Trophoblast cell (in vitro differentiated cells and primary cell): ENCODE results near the gene UBAC1.

Experiments
- DNase-seq, 2 donors: peaks; one replicate each; pipeline ENCODE4 v3.0.0-alpha.2; 2016
- H2AFZ ChIP-seq: 2 replicates; pipeline ENCODE4 v1.6.1; 2013; ENCODE audit warnings: low read length, moderate library complexity, mild to moderate bottlenecking; ENCODE audit not compliant: insufficient read depth, poor library complexity
- H2AK5ac ChIP-seq: 2 replicates; pipeline ENCODE4 v1.6.1; 2013; ENCODE audit warnings: mild to moderate bottlenecking, low read length
- H2BK120ac ChIP-seq: 2 replicates; pipeline ENCODE4 v1.6.1; 2013; ENCODE audit warnings: low read length, mild to moderate bottlenecking, moderate library complexity; ENCODE audit not compliant: insufficient read depth, poor library complexity
- H2BK12ac ChIP-seq: 2 replicates; pipeline ENCODE4 v1.6.1; 2013; ENCODE audit warnings: mild to moderate bottlenecking, low read length, moderate library complexity
- H2BK5ac ChIP-seq: 2 replicates; pipeline ENCODE4 v1.6.1; 2013; ENCODE audit warnings: low read length, low read depth, moderate library complexity, mild to moderate bottlenecking; ENCODE audit not compliant: poor library complexity
- H3K14ac ChIP-seq: 2 replicates; pipeline ENCODE4 v1.6.1; 2013; ENCODE audit warnings: mild to moderate bottlenecking, low read length
- H3K18ac ChIP-seq: 2 replicates; pipeline ENCODE4 v1.6.1; 2013; ENCODE audit warnings: mild to moderate bottlenecking, low read length
- H3K23ac ChIP-seq: 2 replicates; pipeline ENCODE4 v1.6.1; 2013; ENCODE audit warnings: low read length
- H3K27ac ChIP-seq: 2 replicates; pipeline ENCODE4 v1.5.1; 2013; ENCODE audit warnings: low read depth, mild to moderate bottlenecking, inconsistent platforms, low read length, moderate library complexity
- H3K27me3 ChIP-seq: 2 replicates; pipeline ENCODE4 v1.6.1; 2013; ENCODE audit warnings: inconsistent platforms, mild to moderate bottlenecking, low read length, moderate library complexity; ENCODE audit not compliant: insufficient read depth
- H3K36me3 ChIP-seq, 2 experiments: 1 replicate in 1 of 2; 2 replicates in 1 of 2; pipeline ENCODE4 v1.6.1; 2013; ENCODE audit warnings: low read length in 2 of 2, mild to moderate bottlenecking in 2 of 2, moderate library complexity in 1 of 2; ENCODE audit not compliant: insufficient read depth in 2 of 2, control insufficient read depth in 1 of 2
- H3K4ac ChIP-seq: 2 replicates; pipeline ENCODE4 v1.6.1; 2013; ENCODE audit warnings: low read depth, mild to moderate bottlenecking, low read length, moderate library complexity
- H3K4me1 ChIP-seq, 2 experiments: 1 replicate in 1 of 2; 2 replicates in 1 of 2; pipeline ENCODE4 v1.6.1; 2013; ENCODE audit warnings: low read length in 2 of 2, mild to moderate bottlenecking in 2 of 2, moderate library complexity in 1 of 2; ENCODE audit not compliant: insufficient read depth in 2 of 2, control insufficient read depth in 1 of 2
- H3K4me2 ChIP-seq: 2 replicates; pipeline ENCODE4 v1.6.1; 2013; ENCODE audit warnings: inconsistent platforms, mild to moderate bottlenecking, low read length, moderate library complexity
- H3K4me3 ChIP-seq: 2 replicates; pipeline ENCODE4 v1.5.1; 2013; ENCODE audit warnings: mild to moderate bottlenecking, low read depth, low read length, inconsistent platforms
- H3K79me1 ChIP-seq: one replicate; pipeline ENCODE4 v1.6.1; 2013; ENCODE audit warnings: low read length
- H3K79me2 ChIP-seq: 2 replicates; pipeline ENCODE4 v1.6.1; 2013; ENCODE audit warnings: low read length, mild to moderate bottlenecking; ENCODE audit not compliant: control insufficient read depth, insufficient read depth, poor library complexity
- H3K9ac ChIP-seq: 2 replicates; pipeline ENCODE4 v1.6.1; 2013; ENCODE audit warnings: mild to moderate bottlenecking, low read length
- H3K9me3 ChIP-seq: 2 replicates; pipeline ENCODE4 v1.6.1; 2013; ENCODE audit warnings: low read depth, mild to moderate bottlenecking, control low read depth, inconsistent platforms, low read length; ENCODE audit not compliant: insufficient read depth
- H4K12ac ChIP-seq: 2 replicates; pipeline ENCODE4 v1.6.1; 2013; ENCODE audit warnings: low read depth, mild to moderate bottlenecking, low read length, moderate library complexity
- H4K8ac ChIP-seq: 2 replicates; pipeline ENCODE4 v1.6.1; 2013; ENCODE audit warnings: low read depth, mild to moderate bottlenecking, low read length, moderate library complexity
- H4K91ac ChIP-seq: one replicate; pipeline ENCODE4 v1.6.1; 2013; ENCODE audit warnings: low read depth, mild to moderate bottlenecking, low read length, moderate library complexity
- WGBS: extraction: QIAGEN DNeasy Blood & Tissue Kit; methylation state at CpG from one replicate; pipeline ENCODE4 v1.1.7; 2013; ENCODE audit warnings: missing lambda C conversion rate; ENCODE audit not compliant: insufficient read length, insufficient coverage; ENCODE audit errors: extremely low coverage; 5-methylcytosine and 5-hydroxymethylcytosine counted together

UBAC1 gene

DNA sequence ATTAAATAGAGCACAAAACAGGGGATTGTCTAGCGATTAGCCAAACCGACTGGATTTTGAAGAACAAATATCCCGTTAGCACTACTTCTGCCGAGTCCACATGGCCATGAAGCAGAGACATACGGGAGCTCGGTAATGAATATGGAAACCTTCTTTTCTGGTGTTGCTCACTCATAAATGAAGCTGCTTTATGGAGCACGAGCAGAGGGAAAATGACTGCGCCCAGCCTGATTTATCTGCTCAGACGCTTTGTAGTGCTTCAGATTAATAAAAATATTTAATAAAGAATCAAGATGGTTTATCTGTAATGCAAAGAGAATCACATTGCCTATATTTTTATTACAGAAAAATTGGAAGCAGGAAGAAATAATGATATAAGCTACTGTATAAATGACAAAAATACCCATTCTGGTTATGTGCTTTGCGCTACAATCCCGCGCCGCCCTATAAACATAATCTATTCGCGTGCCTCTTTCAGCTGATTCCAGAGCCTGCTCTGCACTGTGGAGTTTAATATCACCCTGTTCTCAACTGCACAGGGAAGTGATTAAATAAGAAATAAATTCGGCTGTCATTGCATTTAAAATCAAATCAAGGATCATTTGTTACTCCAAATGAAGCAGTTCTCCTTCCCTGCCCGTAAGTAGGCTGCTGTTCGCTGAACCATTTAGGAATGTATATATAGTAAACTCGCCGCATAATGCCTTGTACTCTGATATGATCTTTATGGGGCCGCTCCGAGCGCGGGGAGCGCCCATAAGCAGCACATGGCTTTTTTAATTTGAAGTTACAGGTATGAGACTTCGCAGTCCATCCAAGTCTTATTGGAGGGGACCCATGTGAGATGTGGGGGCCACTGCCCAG, 22.3 kb upstream of the UBAC1 start:
- H3K23ac ChIP-seq: no peak overlapping the region
- WGBS: no CpG with 5 or more reads among the region's 26 CpGs
- H3K9me3 ChIP-seq: peaks cover 2% of the 10 kb centered on the region
- no peak overlapping the region for H2AK5ac ChIP-seq
- H2BK5ac ChIP-seq: no peak overlapping the region
- no peak overlapping the region for H3K14ac ChIP-seq
- H3K18ac ChIP-seq: no peak overlapping the region
- H4K8ac ChIP-seq: no peak overlapping the region
- no peaks in the 10 kb centered on the region for H3K79me2 ChIP-seq
- H2AFZ ChIP-seq: no peak overlapping the region
- no peak overlapping the region for H3K4ac ChIP-seq
- H3K9ac ChIP-seq: no peak overlapping the region
- no peak overlapping the region for H3K4me3 ChIP-seq
- no peaks in the 10 kb centered on the region for H3K27me3 ChIP-seq
- H4K12ac ChIP-seq: no peak overlapping the region
- H3K79me1 ChIP-seq: no peaks in the 10 kb centered on the region
- no peak overlapping the region for H4K91ac ChIP-seq
- H3K4me1 ChIP-seq: no peaks in the 10 kb centered on the region
- H2BK12ac ChIP-seq: no peak overlapping the region
- no peak for DNase-seq
- H3K4me2 ChIP-seq: no peak overlapping the region
- H3K27ac ChIP-seq: no peak overlapping the region
- no peaks in the 10 kb centered on the region for H3K36me3 ChIP-seq
- H2BK120ac ChIP-seq: no peak overlapping the region

DNA sequence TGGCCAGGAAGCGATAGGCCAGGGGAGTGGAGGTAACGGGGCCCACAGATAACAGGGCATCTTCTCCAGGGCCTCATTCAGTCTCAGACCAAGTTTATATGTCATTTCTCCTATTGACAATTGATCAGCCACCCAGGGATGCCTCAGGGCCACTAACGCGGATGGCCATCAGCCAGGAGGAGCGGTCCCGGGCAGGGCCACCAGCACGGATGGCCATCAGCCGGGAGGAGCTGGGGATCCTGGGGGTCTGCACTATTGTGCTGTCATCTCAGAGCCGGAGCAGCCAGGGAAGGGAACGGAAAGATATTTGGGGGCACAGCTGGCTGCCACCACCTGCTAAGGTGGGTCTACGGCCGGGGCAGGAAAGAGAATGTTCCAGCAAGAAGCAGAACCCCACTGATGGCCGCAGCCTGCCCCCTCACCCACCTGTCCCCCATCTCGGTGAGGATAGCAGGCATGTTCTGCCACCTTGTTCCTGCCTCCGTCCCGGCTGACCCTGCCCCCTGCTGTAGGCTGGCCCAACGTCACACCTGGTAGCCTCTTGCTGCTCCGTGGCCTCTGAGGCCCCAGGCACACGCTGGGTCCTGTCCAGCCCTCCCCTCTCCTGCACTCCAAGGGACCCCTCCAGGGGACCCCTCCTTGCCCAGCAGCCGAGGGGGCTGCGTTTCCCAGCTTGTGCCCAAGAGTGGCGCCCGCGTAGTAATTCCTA, 21.5 kb upstream of the UBAC1 start:
- H2AFZ ChIP-seq: no peak overlapping the region
- H3K14ac ChIP-seq: no peak overlapping the region
- H3K4me1 ChIP-seq: no peaks in the 10 kb centered on the region
- H3K27me3 ChIP-seq: no peaks in the 10 kb centered on the region
- no peaks in the 10 kb centered on the region for H3K36me3 ChIP-seq
- H2BK5ac ChIP-seq: no peak overlapping the region
- H4K12ac ChIP-seq: no peak overlapping the region
- WGBS: no CpG with 5 or more reads among the region's 24 CpGs
- no peak overlapping the region for H3K4ac ChIP-seq
- no peak overlapping the region for H4K8ac ChIP-seq
- H3K9ac ChIP-seq: no peak overlapping the region
- no peak overlapping the region for H3K4me3 ChIP-seq
- H3K79me1 ChIP-seq: no peaks in the 10 kb centered on the region
- no peak overlapping the region for H2AK5ac ChIP-seq
- no peak overlapping the region for H4K91ac ChIP-seq
- no peak overlapping the region for H3K23ac ChIP-seq
- no peaks in the 10 kb centered on the region for H3K79me2 ChIP-seq
- H3K9me3 ChIP-seq: peaks cover 2% of the 10 kb centered on the region
- no peak overlapping the region for H3K18ac ChIP-seq
- H2BK120ac ChIP-seq: no peak overlapping the region
- H3K4me2 ChIP-seq: no peak overlapping the region
- no peak overlapping the region for H3K27ac ChIP-seq
- no peak overlapping the region for H2BK12ac ChIP-seq
- DNase-seq: no peak

DNA sequence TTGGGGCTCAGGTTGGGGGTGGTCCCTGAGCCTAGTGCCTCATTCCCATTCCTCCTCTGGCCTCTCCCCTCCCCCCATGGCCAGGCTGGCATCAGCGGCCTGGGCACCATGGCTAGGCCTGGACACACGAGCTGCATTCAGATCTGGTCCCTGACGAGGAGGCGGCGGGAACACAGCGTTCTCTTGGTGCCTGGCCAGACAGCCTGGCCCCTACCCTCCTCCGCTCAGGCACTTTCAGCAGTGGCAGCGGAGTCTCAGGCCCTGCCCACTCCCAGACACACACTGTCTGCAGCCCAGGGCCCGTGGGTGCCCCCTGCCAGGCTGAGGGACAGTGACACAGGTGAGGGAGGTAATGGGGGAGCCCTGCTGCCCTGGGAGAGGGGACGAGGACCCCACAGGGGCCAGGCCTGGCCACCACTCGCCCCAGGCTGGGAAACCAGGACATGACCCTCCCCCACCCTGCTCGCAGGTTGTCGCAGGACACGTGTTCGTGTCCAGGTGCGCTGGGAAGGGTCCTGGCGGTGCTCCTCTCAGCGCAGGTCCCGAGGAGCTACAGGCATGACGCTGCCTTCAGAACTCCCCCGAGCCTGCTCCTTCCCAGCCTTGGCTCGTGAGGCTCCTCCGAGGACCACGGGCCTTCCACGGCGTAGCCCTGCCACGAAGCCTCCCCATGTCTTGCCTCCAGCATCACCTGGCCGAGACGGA, 19.9 kb upstream of the UBAC1 start:
- H3K9me3 ChIP-seq: peaks cover 2% of the 10 kb centered on the region
- no CpG with 5 or more reads among the region's 29 CpGs for WGBS

DNA sequence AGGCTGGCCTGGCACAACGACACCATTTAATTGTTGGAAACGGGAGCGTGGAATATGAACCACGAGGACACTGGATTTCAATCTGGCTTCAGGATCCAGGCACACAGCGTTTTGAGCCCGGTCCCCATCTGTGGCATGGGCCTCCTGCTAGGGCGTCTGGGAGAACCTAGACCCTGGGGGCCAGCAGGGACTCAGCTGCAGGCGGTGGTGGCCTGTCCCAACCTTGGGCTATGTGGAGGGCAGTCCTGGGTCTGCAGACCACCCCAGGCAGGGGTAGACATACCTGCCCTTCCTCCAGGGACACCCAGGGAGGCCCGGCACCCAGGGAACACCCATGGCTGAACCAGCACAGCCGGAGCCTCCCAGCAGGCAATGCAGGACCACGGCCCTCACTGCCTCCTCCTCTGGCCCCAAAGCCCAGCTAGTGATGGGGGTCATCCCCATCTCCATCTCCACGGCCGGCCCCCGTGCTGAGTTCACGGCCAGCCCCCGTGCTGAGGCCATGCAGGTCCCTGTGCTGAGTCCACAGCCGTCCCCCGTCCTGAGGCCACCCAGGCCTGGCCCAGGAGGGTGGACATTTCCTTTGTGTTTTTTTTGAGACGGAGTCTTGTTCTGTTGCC, 18.5 kb upstream of the UBAC1 start:
- H3K4me2 ChIP-seq: no peak overlapping the region
- no peak overlapping the region for H4K91ac ChIP-seq
- no peak overlapping the region for H2BK120ac ChIP-seq
- no CpG with 5 or more reads among the region's 19 CpGs for WGBS
- H3K9ac ChIP-seq: no peak overlapping the region
- H2AFZ ChIP-seq: no peak overlapping the region
- H3K9me3 ChIP-seq: peaks cover 2% of the 10 kb centered on the region
- no peak overlapping the region for H2BK12ac ChIP-seq
- H2BK5ac ChIP-seq: no peak overlapping the region
- no peak overlapping the region for H3K23ac ChIP-seq
- H3K27me3 ChIP-seq: no peaks in the 10 kb centered on the region
- no peak overlapping the region for H2AK5ac ChIP-seq
- no peaks in the 10 kb centered on the region for H3K4me1 ChIP-seq
- H4K8ac ChIP-seq: no peak overlapping the region
- H3K18ac ChIP-seq: no peak overlapping the region
- no peak overlapping the region for H3K14ac ChIP-seq
- no peaks in the 10 kb centered on the region for H3K79me2 ChIP-seq
- H3K36me3 ChIP-seq: no peaks in the 10 kb centered on the region
- no peaks in the 10 kb centered on the region for H3K79me1 ChIP-seq
- no peak overlapping the region for H3K27ac ChIP-seq
- H3K4ac ChIP-seq: no peak overlapping the region
- DNase-seq: no peak
- H3K4me3 ChIP-seq: no peak overlapping the region
- H4K12ac ChIP-seq: no peak overlapping the region

More for the DNA sequence above, 19.9 kb upstream of the UBAC1 start:
- no peaks in the 10 kb centered on the region for H3K79me1 ChIP-seq
- H4K12ac ChIP-seq: no peak overlapping the region
- H3K36me3 ChIP-seq: no peaks in the 10 kb centered on the region
- no peak overlapping the region for H3K9ac ChIP-seq
- no peak overlapping the region for H2BK5ac ChIP-seq
- H4K8ac ChIP-seq: no peak overlapping the region
- H3K27ac ChIP-seq: no peak overlapping the region
- no peak overlapping the region for H3K4ac ChIP-seq
- no peak for DNase-seq
- no peak overlapping the region for H4K91ac ChIP-seq
- no peak overlapping the region for H2AK5ac ChIP-seq
- no peak overlapping the region for H2BK120ac ChIP-seq
- no peaks in the 10 kb centered on the region for H3K4me1 ChIP-seq
- H3K14ac ChIP-seq: no peak overlapping the region
- no peak overlapping the region for H3K4me2 ChIP-seq
- H3K27me3 ChIP-seq: no peaks in the 10 kb centered on the region
- no peak overlapping the region for H3K18ac ChIP-seq
- no peak overlapping the region for H2AFZ ChIP-seq
- no peak overlapping the region for H3K23ac ChIP-seq
- H3K4me3 ChIP-seq: no peak overlapping the region
- H3K79me2 ChIP-seq: no peaks in the 10 kb centered on the region
- no peak overlapping the region for H2BK12ac ChIP-seq
